Motor neuron (in vitro differentiated cells): ENCODE results near the gene PODNL1. TPM values are rescaled to one million over a fixed set of nuclear protein-coding genes. Genes with fewer than 3 reads are reported as not detected.

ENCODE experiments used
- ATAC-seq, 8 experiments: fragments of 200-7000 bp; cut with Tn5 transposase; replicated peaks in 6 of 8; 2 replicates each; pipeline ENCODE4 v1.8.0; 2021; ENCODE audit warnings: mild to moderate bottlenecking in 8 of 8, moderate library complexity in 8 of 8
- H3K27ac ChIP-seq, 2 donors: fragments of 250-450 bp; sonication (Bioruptor Pico); 2 replicates each; pipeline ENCODE4 v1.9.0; 2021; ENCODE audit warnings: antibody characterized with exemption in 2 of 2, mild to moderate bottlenecking in 2 of 2, moderate library complexity in 1 of 2
- H3K4me1 ChIP-seq, 2 donors: fragments of 250-450 bp; sonication (Bioruptor Pico); replicated peaks in 1 of 2; 2 replicates each; pipeline ENCODE4 v1.6.1; 2021; ENCODE audit warnings: antibody characterized with exemption in 2 of 2, mild to moderate bottlenecking in 2 of 2, moderate library complexity in 1 of 2
- H3K4me3 ChIP-seq, 5 donors: fragments of 250-450 bp; sonication (Bioruptor Pico); 2 replicates each; pipeline ENCODE4 v1.9.0; 2021; ENCODE audit warnings: antibody characterized with exemption in 5 of 5, mild to moderate bottlenecking in 5 of 5, moderate library complexity in 4 of 5
- WGBS, 10 experiments: fragments of 450-650 bp; shearing (Covaris generic); methylation state at CpG; one replicate each; pipeline ENCODE4 v1.0.0; 2022; 5-methylcytosine and 5-hydroxymethylcytosine counted together
- in situ Hi-C, 9 experiments: fragments of 400-800 bp; cut with MboI; loops; one replicate each; pipeline ENCODE4 v1.15.0; 2021; ENCODE audit warnings: low sequenced_read_pairs in 9 of 9, low pct_unique_long_range_greater_than_20kb in 2 of 9; ENCODE audit not compliant: unreplicated experiment in 9 of 9
- total RNA-seq, 8 experiments: library from RNA; unstranded; fragments of 300-600 nt; gene quantifications; 2 replicates each; pipeline versions ENCODE4 v1.2.3 to v1.2.4, GENCODE V29; 2022

PODNL1 gene
- total RNA-seq, 8 experiments from 2014 or later = 0.16 to 1.4 (median 0.89) TPM

DNA sequence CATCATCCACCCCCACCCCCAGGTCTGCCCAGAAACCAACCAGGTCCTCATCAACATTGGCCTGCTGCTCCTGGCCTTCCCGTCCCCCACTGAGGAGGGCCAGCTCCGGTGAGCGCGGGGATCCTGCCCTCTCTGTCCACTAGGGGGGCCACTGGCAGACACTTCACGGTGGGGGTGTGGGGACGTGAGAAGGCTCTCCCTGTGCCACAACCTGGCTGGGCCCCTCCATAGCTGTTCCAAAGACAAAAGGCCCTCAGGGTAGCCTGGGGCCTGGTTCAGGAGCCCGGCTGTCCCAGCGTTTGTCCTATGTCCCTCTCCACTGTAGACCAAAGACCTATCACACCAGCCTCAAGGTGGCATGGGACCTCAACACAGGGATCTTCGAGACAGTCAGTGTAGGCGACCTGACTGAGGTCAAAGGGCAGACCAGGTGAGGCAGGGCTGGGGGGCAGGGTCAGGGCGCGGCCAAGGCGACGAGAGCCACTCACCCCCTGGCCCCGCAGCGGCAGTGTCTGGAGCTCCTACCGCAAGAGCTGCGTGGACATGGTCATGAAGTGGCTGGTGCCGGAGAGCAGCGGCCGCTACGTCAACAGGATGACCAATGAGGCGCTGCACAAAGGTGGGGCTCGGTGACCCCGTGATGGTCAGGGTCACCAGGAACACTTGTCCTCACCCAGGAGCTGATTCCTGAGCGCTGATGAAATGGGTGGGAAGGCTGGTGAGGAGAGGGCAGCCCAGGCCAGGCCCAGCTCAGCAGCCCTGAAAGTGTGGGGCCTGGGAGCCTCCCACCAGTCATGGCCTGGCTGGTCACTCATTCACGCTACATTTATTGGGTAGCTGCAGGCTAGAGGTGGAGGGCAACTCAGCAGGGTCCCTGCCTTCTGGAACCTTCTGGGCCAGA lies 22.0 kb upstream of the PODNL1 start:
- WGBS, 10 experiments = 60 to 100% (median 80%) methylated on average over 1 to 2 of the region's 27 CpGs; no CpG with 5 or more reads in 6 of the 10 experiments
- peaks cover 0 to 8% of the 10 kb centered on the region in 2 donors for H3K4me1 ChIP-seq
- peak in 7 of 8 experiments; percentile 6 to 54 (median 17) for ATAC-seq
- in situ Hi-C loops = no loop called here
- H3K4me3 ChIP-seq = no peak overlapping the region
- no peak overlapping the region for H3K27ac ChIP-seq

DNA sequence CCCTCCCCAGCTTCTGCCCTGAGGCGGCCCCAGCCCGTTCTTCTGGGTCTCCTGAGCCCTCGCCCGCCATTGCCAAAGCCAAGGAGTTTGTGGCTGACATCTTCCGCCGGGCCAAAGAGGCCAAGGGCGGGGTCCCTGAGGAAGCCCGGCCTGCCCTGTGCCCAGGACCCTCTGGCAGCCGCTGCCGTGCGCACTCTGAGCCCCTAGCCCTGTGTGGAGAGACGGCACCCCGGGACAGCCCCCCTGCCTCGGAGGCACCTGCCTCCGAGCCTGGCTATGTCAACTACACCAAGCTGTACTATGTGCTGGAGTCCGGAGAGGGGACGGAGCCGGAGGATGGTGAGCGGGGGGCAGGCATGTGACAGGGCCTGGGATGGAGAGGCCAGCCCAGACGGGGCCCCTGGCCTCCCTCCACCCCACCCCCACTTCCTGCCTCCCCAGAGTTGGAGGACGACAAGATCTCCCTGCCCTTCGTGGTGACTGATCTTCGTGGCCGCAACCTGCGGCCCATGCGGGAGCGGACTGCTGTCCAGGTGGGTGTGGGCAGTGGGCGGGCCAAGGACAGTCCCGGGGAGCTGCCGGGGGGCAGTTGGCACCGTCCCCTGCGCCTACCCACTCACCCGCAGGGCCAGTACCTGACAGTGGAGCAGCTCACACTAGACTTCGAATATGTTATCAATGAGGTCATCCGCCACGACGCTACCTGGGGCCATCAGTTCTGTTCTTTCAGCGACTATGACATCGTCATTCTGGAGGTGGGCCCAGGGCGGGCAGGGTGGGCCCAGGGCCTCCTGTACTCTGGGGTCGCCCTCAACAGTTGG lies 21.1 kb upstream of the PODNL1 start:
- no peak overlapping the region for H3K27ac ChIP-seq
- 70% methylated on average over 2 of the region's 41 CpGs; no CpG with 5 or more reads in 9 of the 10 experiments for WGBS, 10 experiments
- peak in 2 of 8 experiments; percentile 3 to 7 for ATAC-seq
- H3K4me1 ChIP-seq = peaks cover 0 to 8% of the 10 kb centered on the region in 2 donors
- no peak overlapping the region for H3K4me3 ChIP-seq
- in situ Hi-C loops = no loop called here

DNA sequence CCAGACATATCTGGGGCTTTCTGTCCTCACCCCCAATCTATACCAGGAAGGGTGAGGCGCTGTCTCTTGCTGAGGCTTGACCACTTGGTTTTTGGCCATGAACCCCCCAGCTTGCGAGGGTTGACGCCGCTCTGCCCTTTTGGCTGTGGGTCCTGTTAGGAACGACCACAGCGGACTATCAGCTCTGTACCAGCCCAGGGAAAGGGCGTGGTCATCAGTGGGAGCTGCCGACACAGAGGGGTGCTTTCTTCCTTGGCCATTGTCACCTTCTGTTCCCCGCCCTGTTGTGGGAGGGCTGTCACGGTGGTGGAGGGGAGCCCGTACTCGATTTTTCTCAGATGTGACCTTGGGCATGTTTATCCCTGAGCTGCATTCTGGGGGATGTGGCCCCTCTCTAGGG lies 19.8 kb upstream of the PODNL1 start:
- ATAC-seq = no peak
- no peak overlapping the region for H3K27ac ChIP-seq

DNA sequence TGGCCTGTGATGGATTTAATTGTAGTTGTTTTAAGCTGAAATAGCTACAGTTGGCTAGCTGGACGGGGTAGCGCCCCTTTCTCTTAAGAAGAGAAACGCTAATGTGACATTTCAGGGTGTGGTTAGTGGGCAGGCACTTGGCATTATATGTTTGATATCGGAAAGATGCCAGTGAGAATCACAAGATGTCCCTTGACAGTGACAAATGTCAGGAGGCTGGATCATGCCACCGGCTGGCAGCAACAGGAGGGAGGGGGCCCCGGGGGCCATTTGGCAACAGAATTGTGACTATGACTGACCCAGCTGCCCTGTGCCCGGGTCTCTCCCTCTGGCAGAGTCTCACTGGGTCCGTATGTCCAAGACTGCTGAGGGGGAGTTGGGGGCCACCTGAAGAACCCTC lies 18.8 kb upstream of the PODNL1 start:
- in situ Hi-C loops = no loop called here
- Histone ChIP-seq H3K4me1 (peaks cover 6 to 11% of the 10 kb centered on the region in 2 donors), H3K4me3 (no peak overlapping the region), H3K27ac (no peak overlapping the region)
- ATAC-seq = no peak
- 58 to 100% (median 78%) methylated on average over 3 to 6 of the region's 8 CpGs; no CpG with 5 or more reads in 5 of the 10 experiments for WGBS, 10 experiments

More for the DNA sequence above, 19.8 kb upstream of the PODNL1 start:
- H3K4me3 ChIP-seq = no peak overlapping the region
- H3K4me1 ChIP-seq = peaks cover 6 to 13% of the 10 kb centered on the region in 2 donors
- 70 to 100% (median 90%) methylated on average over 1 to 6 of the region's 12 CpGs; no CpG with 5 or more reads in 7 of the 10 experiments for WGBS, 10 experiments
- in situ Hi-C loops = no loop called here

DNA sequence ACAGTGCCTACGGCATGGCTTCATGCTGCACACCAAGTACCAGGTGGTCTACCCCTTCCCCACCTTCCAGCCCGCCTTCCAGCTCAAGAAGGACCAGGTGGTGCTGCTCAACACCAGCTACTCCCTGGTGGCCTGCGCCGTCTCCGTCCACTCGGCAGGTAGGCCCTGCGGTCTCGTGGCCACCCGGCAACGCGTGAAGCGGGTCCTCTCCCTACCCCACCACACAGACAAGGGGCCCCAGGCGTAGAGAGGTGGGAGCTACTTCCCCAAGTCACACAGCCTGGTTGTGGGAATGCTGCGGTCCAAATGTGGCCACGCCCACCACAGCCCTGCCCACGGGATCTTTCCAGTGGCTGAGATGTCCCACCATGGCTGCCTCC lies 18.1 kb upstream of the PODNL1 start:
- peaks cover 6 to 8% of the 10 kb centered on the region in 2 donors for H3K4me1 ChIP-seq
- H3K4me3 ChIP-seq = no peak overlapping the region
- 80 to 94% (median 92%) methylated on average over 1 to 5 of the region's 16 CpGs; no CpG with 5 or more reads in 5 of the 10 experiments for WGBS, 10 experiments
- no peak overlapping the region for H3K27ac ChIP-seq
- ATAC-seq = no peak
- in situ Hi-C loops = no loop called here

DNA sequence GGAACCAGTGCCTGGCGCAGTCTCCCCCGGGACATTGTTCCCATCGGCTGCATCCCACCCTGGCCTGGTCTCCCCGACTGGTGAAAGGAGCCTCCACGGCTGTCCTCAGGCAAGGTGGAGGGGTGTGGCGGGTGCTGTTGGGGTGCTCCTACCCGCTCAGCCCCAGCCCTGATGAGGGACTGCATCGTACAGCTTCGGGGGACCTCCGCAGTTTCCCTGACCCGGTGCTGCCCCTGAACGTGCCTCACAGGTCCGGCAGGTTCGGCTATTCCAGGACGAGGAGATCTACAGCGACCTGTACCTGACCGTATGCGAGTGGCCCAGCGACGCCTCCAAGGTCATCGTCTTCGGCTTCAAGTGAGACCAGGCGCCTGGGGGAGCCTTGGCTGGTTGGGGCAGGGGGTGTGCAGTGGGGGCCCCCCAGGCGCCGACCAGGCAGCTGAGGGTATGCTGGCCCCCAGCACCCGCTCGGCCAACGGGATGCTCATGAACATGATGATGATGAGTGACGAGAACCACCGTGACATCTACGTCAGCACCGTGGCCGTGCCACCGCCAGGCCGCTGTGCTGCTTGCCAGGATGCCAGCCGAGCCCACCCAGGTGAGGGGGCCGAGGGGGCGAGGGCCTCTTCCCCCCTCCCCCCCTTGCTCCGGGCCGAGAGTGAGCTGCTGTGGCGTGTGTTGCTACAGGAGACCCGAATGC lies 17.6 kb upstream of the PODNL1 start:
- Histone ChIP-seq H3K4me3 (no peak overlapping the region), H3K4me1 (peaks cover 6 to 8% of the 10 kb centered on the region in 2 donors), H3K27ac (no peak overlapping the region)
- 81 to 100% (median 96%) methylated on average over 1 to 9 of the region's 42 CpGs; no CpG with 5 or more reads in 4 of the 10 experiments for WGBS, 10 experiments
- no peak for ATAC-seq
- in situ Hi-C loops = no loop called here

DNA sequence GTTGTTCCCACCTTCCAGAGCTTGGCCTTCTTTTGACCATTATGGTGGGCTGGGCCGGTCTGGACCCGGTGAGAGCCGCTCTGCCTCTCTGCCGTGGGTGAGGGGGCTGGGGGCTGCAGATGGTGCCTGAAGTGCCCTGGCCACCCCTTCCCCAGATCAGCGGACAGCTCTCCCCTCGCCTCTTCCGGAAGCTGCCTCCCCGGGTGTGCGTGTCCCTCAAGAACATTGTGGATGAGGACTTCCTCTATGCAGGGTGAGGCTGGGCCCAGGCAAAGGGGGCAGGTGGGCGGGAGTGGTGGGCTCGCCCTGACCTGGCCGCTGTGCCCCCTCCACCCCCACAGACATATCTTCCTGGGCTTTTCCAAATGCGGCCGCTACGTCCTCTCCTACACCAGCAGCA lies 16.0 kb upstream of the PODNL1 start:
- no peak overlapping the region for H3K4me3 ChIP-seq
- in situ Hi-C loops = no loop called here

DNA sequence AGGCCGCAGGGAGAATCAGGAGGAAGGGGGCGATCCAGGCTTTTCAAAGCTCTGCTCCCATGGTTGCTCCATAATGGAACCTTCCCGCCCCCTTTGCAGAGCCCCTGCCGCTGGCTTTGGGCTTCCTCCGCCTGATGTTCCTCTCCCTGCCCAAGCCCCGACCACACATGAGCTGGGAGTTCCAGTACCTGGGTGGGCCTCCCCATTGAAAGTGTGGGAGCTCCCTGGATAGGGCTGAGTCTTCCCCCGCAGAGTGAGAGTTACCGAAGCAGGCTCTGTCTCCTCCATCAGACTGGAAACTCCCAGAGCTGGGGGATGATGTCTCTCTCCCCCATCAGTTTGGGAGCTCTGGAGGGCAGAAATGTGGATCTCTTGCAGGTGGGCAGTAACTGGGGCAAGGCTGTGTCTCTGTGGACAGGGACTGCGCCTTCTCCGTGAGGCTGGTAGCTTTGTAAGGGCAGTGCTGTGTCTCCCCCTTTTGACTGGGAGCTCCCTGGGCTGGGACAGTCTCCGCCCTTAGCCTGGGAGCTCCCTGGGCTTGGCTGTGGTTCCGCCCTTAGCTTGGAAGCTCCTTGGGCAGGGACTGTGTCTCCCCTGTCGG lies 14.8 kb upstream of the PODNL1 start:
- in situ Hi-C loops = no loop called here
- Histone ChIP-seq H3K4me3 (peak overlapping the region; percentile 65 to 85 (median 71)), H3K27ac (peak overlapping the region; percentile 93 to 95), H3K4me1 (peaks cover 6 to 8% of the 10 kb centered on the region in 2 donors)
- whole genome bisulfite sequencing, 10 experiments = 10 to 38% (median 27%) methylated on average over 2 to 4 of the region's 13 CpGs; no CpG with 5 or more reads in 7 of the 10 experiments
- ATAC-seq = peak in 3 of 8 experiments; percentile 42 to 66 (median 54)

More for the DNA sequence above, 16.0 kb upstream of the PODNL1 start:
- Histone ChIP-seq H3K27ac (no peak overlapping the region), H3K4me1 (peaks cover 6 to 8% of the 10 kb centered on the region in 2 donors)
- 60 to 100% (median 95%) methylated on average over 1 to 8 of the region's 15 CpGs; no CpG with 5 or more reads in 6 of the 10 experiments for WGBS, 10 experiments
- no peak for ATAC-seq

DNA sequence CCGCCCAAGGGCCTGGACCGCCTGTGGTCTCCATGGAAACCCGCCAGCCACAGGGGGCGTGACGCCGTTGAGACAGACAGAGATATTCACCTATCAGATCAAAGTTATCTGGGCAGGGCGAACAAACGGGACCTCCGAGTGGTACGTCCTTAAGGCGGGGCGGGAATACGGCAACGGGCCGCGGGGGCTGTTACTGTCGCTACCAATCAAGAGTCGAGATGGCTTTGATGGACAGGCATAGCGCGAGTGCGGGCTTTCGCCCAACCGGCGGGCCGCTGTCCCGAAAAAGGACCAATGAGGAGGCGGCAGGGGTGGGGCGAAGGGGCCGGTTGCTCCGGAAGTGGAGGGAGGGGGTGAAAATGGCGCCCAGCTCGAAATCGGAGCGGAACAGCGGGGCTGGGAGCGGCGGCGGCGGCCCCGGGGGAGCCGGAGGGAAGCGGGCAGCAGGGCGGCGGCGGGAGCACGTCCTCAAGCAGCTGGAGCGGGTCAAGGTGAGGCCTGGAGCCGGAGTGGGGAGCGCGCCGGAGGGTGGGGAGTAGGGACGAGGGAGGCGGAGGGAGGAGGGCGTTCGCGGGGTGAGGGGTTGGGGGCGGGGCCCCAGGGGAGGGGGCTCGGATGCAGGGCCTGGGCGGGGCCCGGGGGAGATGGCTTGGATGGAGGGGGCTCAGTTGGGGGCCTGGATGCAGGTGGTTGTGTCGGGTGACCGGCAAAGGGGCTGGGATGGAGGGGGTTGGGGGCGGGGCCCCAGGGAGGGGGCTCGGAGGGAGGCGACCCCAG lies 14.1 kb upstream of the PODNL1 start, which contains the start of gene DCAF15:
Gene DCAF15, plus strand, starts transcription at position 356 of the 777 bp plus-strand sequence. Its CDS starts 4 bp downstream, at position 360.
- H3K4me1 ChIP-seq = peaks cover 6 to 8% of the 10 kb centered on the region in 2 donors
- peak within 1 kb of the TSS; percentile 93 to 95 for H3K27ac ChIP-seq
- in situ Hi-C loops = no loop called here
- H3K4me3 ChIP-seq = peak within 1 kb of the TSS; percentile 65 to 85 (median 71)
- 0% methylated on average over 1 to 2 of the region's 65 CpGs; no CpG with 5 or more reads in 8 of the 10 experiments for WGBS, 10 experiments
- ATAC-seq = peak; percentile 93 to 98 (median 96)

DNA sequence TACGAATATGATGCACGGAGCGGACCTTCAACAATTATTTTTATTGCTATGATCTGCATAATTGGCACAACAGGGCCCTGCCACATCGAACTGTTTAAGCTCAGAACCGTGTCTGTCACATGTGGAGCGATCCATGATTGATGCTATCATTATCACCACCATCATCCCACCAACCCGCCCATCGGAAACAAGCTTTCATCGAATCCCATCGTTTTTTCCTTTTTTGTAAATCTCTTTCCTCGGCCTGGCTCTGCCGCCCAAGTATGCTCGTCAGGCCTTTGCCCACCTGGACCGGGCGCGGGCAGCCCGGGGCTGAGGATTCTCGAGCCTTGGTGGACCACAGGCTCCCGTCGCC lies 13.6 kb upstream of the PODNL1 start:
- peak overlapping the region; percentile 34 to 41 (median 35) for H3K4me3 ChIP-seq
- 0 to 28% (median 7%) methylated on average over 2 to 12 of the region's 20 CpGs; no CpG with 5 or more reads in 2 of the 10 experiments for WGBS, 10 experiments
- ATAC-seq = peak in 3 of 8 experiments; percentile 0 to 17 (median 14)
- in situ Hi-C loops = no loop called here
- peak overlapping the region; percentile 55 to 73 for H3K27ac ChIP-seq
- H3K4me1 ChIP-seq = peaks cover 6 to 8% of the 10 kb centered on the region in 2 donors

DNA sequence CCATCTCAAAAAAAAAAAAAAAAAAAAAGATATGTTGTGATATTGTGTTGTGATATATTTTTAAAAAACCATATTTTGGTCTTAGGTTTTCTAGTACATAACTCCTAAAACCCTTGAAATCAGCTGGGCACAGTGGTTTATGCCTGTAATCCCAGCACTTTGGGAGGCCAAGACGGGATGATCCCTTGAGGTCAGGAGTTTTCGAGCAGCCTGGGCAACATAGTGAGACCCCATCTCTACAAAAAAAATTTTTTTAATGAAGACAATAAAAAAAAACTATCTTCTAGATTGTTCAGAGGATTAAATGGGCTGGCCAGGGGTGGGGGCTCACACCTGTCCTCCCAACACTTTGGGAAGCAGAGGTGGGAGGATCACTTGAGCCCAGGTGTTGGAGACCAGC lies 12.8 kb upstream of the PODNL1 start:
- WGBS, 10 experiments = 57 to 83% (median 73%) methylated on average over 1 to 2 of the region's 2 CpGs; no CpG with 5 or more reads in 3 of the 10 experiments
- ATAC-seq = no peak
- in situ Hi-C loops = no loop called here
- Histone ChIP-seq H3K4me3 (no peak overlapping the region), H3K4me1 (peaks cover 6 to 8% of the 10 kb centered on the region in 2 donors), H3K27ac (no peak overlapping the region)
